K562 treated with DMSO at 1 percent for 24 hours (cell line): ENCODE data around the gene IFNLR1. TPM values are rescaled to one million over a fixed set of nuclear protein-coding genes. Genes with fewer than 3 reads are reported as not detected.

ENCODE experiments used
- total RNA-seq: library from RNA; unstranded; fragments of 300-600 nt; gene quantifications from 2 replicates; pipeline ENCODE4 v1.2.3, GENCODE V29; 2022; ENCODE audit warnings: low read depth; ENCODE audit not compliant: insufficient read depth

Gene IFNLR1
- total RNA-seq = not detected in 2 replicates

DNA sequence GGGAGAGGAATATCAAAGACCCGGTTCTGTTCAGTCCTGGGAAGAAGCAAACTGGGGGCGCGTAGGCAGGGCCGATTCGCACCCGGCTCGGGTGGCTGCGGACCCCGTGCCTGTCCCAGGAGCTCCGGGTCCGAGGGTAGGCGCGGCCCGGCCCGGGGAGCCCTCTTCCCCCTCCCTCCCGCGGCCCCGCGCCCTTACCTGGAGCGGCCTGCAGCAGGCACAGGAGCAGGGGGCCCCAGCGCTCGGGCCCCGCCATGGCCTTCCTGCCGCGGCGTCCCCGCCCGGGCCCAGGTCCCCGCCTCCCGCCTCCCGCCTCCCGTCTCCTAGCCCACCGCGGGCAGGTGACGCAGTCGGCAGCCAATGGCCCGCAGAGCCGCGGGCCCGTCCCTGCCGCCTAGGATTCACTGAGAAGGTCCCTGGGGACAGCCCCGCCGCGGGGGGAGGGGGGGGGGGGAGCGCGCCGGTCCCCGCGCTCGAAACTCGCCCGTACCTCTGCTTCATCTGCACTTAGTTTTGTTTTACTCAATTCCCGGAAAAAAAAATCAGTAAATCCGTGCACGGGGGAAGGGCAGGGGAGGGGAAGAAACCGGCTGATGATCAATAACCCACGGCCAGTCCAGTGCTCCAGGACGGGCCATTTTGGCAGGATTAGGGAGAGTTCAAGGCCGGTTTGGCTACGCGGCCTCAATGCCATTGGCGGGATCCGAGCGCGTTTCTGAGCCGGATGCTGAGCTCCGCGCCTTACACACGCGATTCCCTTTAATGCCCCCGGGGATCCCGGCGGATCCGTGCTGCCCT lies at the start of gene IFNLR1:
TSS of gene IFNLR1 (minus strand) at position 297 of the 798 bp plus-strand sequence. CDS start at position 256, 41 bp downstream.

DNA sequence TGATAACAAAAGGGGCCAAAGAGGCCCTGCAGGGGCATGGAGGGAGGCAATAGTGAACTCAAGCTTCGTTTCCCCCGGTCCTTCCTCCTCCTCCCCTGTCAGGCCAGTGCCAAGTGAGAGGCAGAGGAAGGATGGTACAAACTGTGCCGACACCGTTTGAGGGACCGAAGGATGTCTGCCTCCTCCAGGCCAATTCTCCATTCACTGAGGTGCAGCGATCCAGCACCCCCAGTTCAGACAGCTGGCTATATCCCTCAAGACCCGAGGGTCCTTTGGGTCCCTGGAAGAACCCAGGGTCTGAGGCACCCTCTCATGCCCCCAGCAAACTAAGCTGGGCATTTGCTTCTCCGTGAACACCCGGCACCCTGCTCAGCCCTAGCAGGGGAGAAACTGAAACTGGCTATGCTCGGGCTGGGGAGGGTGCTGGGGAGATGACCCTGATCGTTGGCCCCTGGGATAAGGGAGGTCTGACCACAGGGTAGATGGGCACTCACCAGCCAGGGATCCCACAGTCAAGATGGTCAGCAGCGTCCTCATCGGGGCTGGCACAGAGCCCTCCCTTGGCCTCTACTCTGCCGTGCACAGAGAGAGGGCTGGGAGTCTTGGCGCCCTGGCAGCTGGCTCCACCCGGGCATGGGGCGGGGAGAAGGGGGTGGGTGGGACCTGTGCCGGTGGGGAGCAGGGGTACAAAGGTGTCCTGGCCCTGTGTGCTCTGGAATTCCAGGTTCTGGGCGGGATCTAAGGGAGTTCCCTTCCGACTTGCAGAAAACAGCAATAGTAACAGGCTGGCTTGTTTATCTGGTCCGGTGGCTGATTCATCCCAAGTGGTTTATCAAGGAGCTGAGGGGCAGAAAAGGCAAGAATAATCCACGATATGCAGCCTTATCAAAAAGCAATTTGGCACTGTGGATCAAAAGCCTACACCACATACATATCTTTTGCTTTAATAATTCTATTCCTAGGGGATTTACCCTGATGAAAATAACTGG lies 44.2 kb downstream of the IFNLR1 start, which contains the start of gene IL22RA1:
TSS of gene IL22RA1 (minus strand) at position 595 of the 989 bp plus-strand sequence. CDS start at position 537, 58 bp downstream.

DNA sequence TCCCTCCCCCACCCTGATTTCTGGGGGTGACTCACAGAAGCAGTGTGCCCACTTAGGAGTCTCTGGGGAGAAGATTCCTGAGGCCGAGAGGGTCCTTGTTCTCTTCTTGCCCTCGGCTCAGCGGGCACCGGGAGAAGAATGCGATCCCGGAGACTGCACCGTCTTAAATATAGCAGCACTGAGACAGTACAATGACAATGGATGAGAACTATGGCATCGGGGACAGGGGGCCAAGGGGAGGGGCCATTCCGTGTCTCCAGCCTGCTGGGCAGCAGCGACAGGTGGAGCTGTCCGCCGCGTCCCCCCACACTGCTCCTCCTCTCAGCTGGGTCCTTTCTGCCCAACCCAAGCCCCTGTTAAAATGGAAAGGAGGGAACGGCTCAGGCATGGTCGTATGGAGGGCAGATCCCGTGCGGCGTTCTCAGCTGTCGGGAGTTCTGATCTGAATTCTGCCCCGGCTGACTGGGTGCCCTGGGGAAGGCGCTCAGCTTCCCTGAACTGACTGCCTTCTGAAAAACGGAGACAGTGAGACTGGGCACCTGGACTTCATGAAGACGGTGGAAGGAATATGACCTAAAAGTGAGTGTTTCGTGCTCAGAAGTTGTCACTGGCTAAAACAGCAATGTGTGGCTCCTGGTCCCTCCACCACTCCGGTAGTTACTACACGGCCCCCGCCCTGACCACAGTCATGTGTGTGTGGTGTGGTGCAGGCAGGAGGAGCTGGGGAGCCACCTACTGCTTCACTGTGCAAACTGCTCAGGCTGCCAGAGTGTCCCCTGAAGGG lies 74.9 kb downstream of the IFNLR1 start, which contains the start of gene MYOM3:
TSS of gene MYOM3 (minus strand) at position 140 of the 784 bp plus-strand sequence. CDS start 3,499 bp downstream, outside the sequence.

Other genes with a start within 250 kb of the IFNLR1 start
- 115 and 123 TPM in 2 replicates for gene PNRC2, start 227.5 kb downstream of the IFNLR1 start, total RNA-seq
- 67.3 and 70.3 TPM in 2 replicates for gene SRSF10, start 207.0 kb downstream of the IFNLR1 start, total RNA-seq
- gene MYOM3, start 75.2 kb downstream of the IFNLR1 start, total RNA-seq = not detected in 2 replicates
- gene IL22RA1, start 44.1 kb downstream of the IFNLR1 start, total RNA-seq = not detected in 2 replicates
- gene GRHL3, start 132.1 kb upstream of the IFNLR1 start, total RNA-seq = 0.50 and 0.58 TPM in 2 replicates
- gene STPG1, start 226.5 kb upstream of the IFNLR1 start, total RNA-seq = 5.8 and 10.3 TPM in 2 replicates
- gene NIPAL3, start 228.5 kb upstream of the IFNLR1 start, total RNA-seq = 31.7 and 32.8 TPM in 2 replicates